IMR-90 (cell line): Measurements from ENCODE around the gene ROS1. TPM values are rescaled to one million over a fixed set of nuclear protein-coding genes. Genes with fewer than 3 reads are reported as not detected.

Experiments
- ATAC-seq: fragments of 200-7000 bp; cut with Tn5 transposase; 2 replicates; pipeline ENCODE4 v1.9.1; 2020; ENCODE audit warnings: low read depth, mild to moderate bottlenecking, moderate library complexity
- BruUV-seq: library from RNA; stranded (reverse); fragments of 400-500 nt; replicated peaks from 2 replicates; lab custom pipeline; 2021; lab: Mats Ljungman, UMichigan
- CTCF ChIA-PET: fragments of 300-600 bp; formaldehyde crosslinking; extraction: SDS; loops from one replicate; lab custom pipeline; 2021; ENCODE audit warnings: antibody characterized with exemption; lab: Yijun Ruan, JAX
- POLR2A ChIA-PET: fragments of 300-600 bp; sonication (Branson Sonifier 250); formaldehyde crosslinking; loops from one replicate; lab custom pipeline; 2022; ENCODE audit warnings: antibody characterized with exemption; ENCODE audit not compliant: unreplicated experiment; lab: Charles Lee
- DNase-seq: peaks from one replicate; pipeline ENCODE4 v3.0.0; 2013
- H2AFZ ChIP-seq: replicated peaks from 2 replicates; pipeline ENCODE3; 2013; ENCODE audit warnings: low read length, mild to moderate bottlenecking; ENCODE audit not compliant: poor library complexity
- H2AK5ac ChIP-seq: 2 replicates; pipeline ENCODE4 v1.6.1; 2013; ENCODE audit warnings: low read depth, low read length, inconsistent platforms
- H2AK9ac ChIP-seq: replicated peaks from 2 replicates; pipeline ENCODE3; 2013; ENCODE audit warnings: mild to moderate bottlenecking, low read depth, low read length, moderate library complexity; ENCODE audit not compliant: poor library complexity
- H2BK120ac ChIP-seq: 2 replicates; pipeline ENCODE4 v1.6.1; 2013; ENCODE audit warnings: low read depth, low read length, inconsistent platforms
- H2BK15ac ChIP-seq: 3 replicates; pipeline ENCODE4 v1.6.1; 2013; ENCODE audit warnings: low read depth, low read length, inconsistent platforms
- H2BK20ac ChIP-seq: 2 replicates; pipeline ENCODE4 v1.6.1; 2013; ENCODE audit warnings: low read depth, mild to moderate bottlenecking, inconsistent platforms, low read length, moderate library complexity
- H2BK5ac ChIP-seq: 2 replicates; pipeline ENCODE4 v1.6.1; 2013; ENCODE audit warnings: mild to moderate bottlenecking, low read depth, low read length, inconsistent platforms; ENCODE audit not compliant: poor library complexity, severe bottlenecking
- H3K14ac ChIP-seq: replicated peaks from 2 replicates; pipeline ENCODE4 v1.6.1; 2013; ENCODE audit warnings: low read depth, low read length, inconsistent platforms
- H3K18ac ChIP-seq: 2 replicates; pipeline ENCODE4 v1.6.1; 2013; ENCODE audit warnings: low read depth, low read length, control low read depth
- H3K23ac ChIP-seq: 2 replicates; pipeline ENCODE4 v1.6.1; 2013; ENCODE audit warnings: low read depth, low read length, inconsistent platforms
- H3K27ac ChIP-seq: 2 replicates; pipeline ENCODE4 v1.5.1; 2013; ENCODE audit warnings: mild to moderate bottlenecking, control low read depth, low read length; ENCODE audit not compliant: insufficient read depth
- H3K27me3 ChIP-seq: 2 replicates; pipeline ENCODE4 v1.6.1; 2013; ENCODE audit warnings: low read length; ENCODE audit not compliant: control insufficient read depth, insufficient read depth
- H3K36me3 ChIP-seq: 2 replicates; pipeline ENCODE4 v1.6.1; 2013; ENCODE audit warnings: low read length, mixed read lengths; ENCODE audit not compliant: control insufficient read depth, insufficient read depth
- H3K4ac ChIP-seq: 2 replicates; pipeline ENCODE4 v1.6.1; 2013; ENCODE audit warnings: low read depth, low read length, inconsistent platforms
- H3K4me1 ChIP-seq: 2 replicates; pipeline ENCODE4 v1.6.1; 2013; ENCODE audit warnings: low read length, mixed read lengths; ENCODE audit not compliant: control insufficient read depth, insufficient read depth
- H3K4me2 ChIP-seq: 2 replicates; pipeline ENCODE4 v1.6.1; 2013; ENCODE audit warnings: low read depth, mild to moderate bottlenecking, control low read depth, low read length, moderate library complexity
- H3K4me3 ChIP-seq: 2 replicates; pipeline ENCODE4 v1.5.1; 2013; ENCODE audit warnings: low read depth, mild to moderate bottlenecking, control low read depth, low read length, moderate library complexity; ENCODE audit not compliant: insufficient read depth
- H3K56ac ChIP-seq: 2 replicates; pipeline ENCODE4 v1.6.1; 2013; ENCODE audit warnings: low read length, inconsistent platforms; ENCODE audit not compliant: insufficient read depth; ENCODE audit errors: extremely low read depth
- H3K79me1 ChIP-seq, 2 experiments: 2 replicates each; pipeline ENCODE4 v1.6.1; 2013; ENCODE audit warnings: low read length in 2 of 2, inconsistent platforms in 1 of 2, low read depth in 1 of 2
- H3K9ac ChIP-seq: 2 replicates; pipeline ENCODE4 v1.6.1; 2013; ENCODE audit warnings: low read depth, low read length, control low read depth
- H3K9me1 ChIP-seq: 2 replicates; pipeline ENCODE4 v1.6.1; 2013; ENCODE audit warnings: low read length, inconsistent platforms; ENCODE audit not compliant: insufficient read depth
- H3K9me3 ChIP-seq: 2 replicates; pipeline ENCODE4 v1.6.1; 2013; ENCODE audit warnings: low read length; ENCODE audit not compliant: control insufficient read depth, insufficient read depth
- H4K20me1 ChIP-seq: 2 replicates; pipeline ENCODE4 v1.6.1; 2013; ENCODE audit warnings: low read length, inconsistent platforms; ENCODE audit not compliant: insufficient read depth
- H4K5ac ChIP-seq: 2 replicates; pipeline ENCODE4 v1.6.1; 2013; ENCODE audit warnings: mild to moderate bottlenecking, low read depth, low read length, control low read depth
- H4K8ac ChIP-seq, 2 experiments: 2 replicates each; pipeline ENCODE4 v1.6.1; 2013; ENCODE audit warnings: low read depth in 2 of 2, low read length in 2 of 2, control low read depth in 1 of 2, inconsistent platforms in 1 of 2
- H4K91ac ChIP-seq: 2 replicates; pipeline ENCODE4 v1.6.1; 2013; ENCODE audit warnings: low read depth, low read length, inconsistent platforms; ENCODE audit not compliant: insufficient read depth
- CEBPB ChIP-seq: IDR thresholded peaks from 2 replicates; pipeline ENCODE4 v1.6.1; 2012; ENCODE audit warnings: low read depth, low read length, improper control_type of control experiment
- RAD21 ChIP-seq: IDR thresholded peaks from 2 replicates; pipeline ENCODE4 v1.6.1; 2012; ENCODE audit warnings: low read length, improper control_type of control experiment
- WGBS, 2 experiments: methylation state at CpG; one replicate each; pipeline versions ENCODE4 v1.1.5 to v1.1.7; 2013; ENCODE audit warnings: missing lambda C conversion rate in 2 of 2; ENCODE audit not compliant: insufficient read length in 1 of 2; ENCODE audit errors: extremely low coverage in 2 of 2; 5-methylcytosine and 5-hydroxymethylcytosine counted together
- dilution Hi-C: fragments of 300-500 bp; cut with HindIII; formaldehyde crosslinking; loops from one replicate; pipeline ENCODE4 v1.14.3; 2018; ENCODE audit warnings: low sequenced_read_pairs; ENCODE audit not compliant: unreplicated experiment
- in situ Hi-C: fragments of 300-500 bp; cut with MboI; formaldehyde crosslinking; loops from 3 replicates; pipeline ENCODE4 v1.14.3; 2019; ENCODE audit warnings: low sequenced_read_pairs, inconsistent platforms, mixed read lengths
- intact Hi-C: fragments of 100-400 bp; cut with micrococcal nuclease; formaldehyde crosslinking; loops from 2 replicates; pipeline ENCODE4 v1.10.0; 2022
- polyA plus RNA-seq, 3 experiments: library from polyadenylated mRNA; depleted of rRNA; stranded (reverse); fragments of >200 nt; gene quantifications; 2 replicates each; pipeline ENCODE4 v1.2.3, GENCODE V29; 2012; ENCODE audit warnings: low replicate concordance in 1 of 3
- total RNA-seq: library from RNA; depleted of rRNA; stranded (reverse); fragments of >200 nt; gene quantifications from 2 replicates; pipeline ENCODE4 v1.2.3, GENCODE V29; 2012

ROS1 gene
- total and polyA plus RNA-seq, 2 of the 4 experiments (the other 2 are of a cell fraction) = under 0.01 to 0.03 TPM

- no peaks in the 10 kb centered on the region for H3K36me3 ChIP-seq
- H3K79me1 ChIP-seq = no peaks in the 10 kb centered on the region
- no peak overlapping the region for H3K18ac ChIP-seq
- H4K91ac ChIP-seq = no peak overlapping the region
- in situ Hi-C loops = no loop called here
- no peak for DNase-seq
- no peak overlapping the region for H3K27ac ChIP-seq
- no peak overlapping the region for H3K4me3 ChIP-seq
- H3K4me2 ChIP-seq = no peak overlapping the region
- no peak overlapping the region for H2BK20ac ChIP-seq
- CTCF ChIA-PET = interaction anchor here (1.0 to 2.8 kb wide), 3 partner anchors 10 to 205 kb away, joined by 3 to 12 read pairs (median 3); no protein-coding TSS in a partner anchor
- H2AFZ ChIP-seq = no peak overlapping the region
- H3K23ac ChIP-seq = no peak overlapping the region
- intact Hi-C loops = no loop called here
- H3K27me3 ChIP-seq = peaks cover 3% of the 10 kb centered on the region
- H3K4me1 ChIP-seq = no peaks in the 10 kb centered on the region
- no peak overlapping the region for H2AK5ac ChIP-seq
- POLR2A ChIA-PET = no interaction called here
- H3K9ac ChIP-seq = no peak overlapping the region
- H3K9me1 ChIP-seq = no peaks in the 10 kb centered on the region; the same call in 1 of the 2 replicates
- no peaks in the 10 kb centered on the region for H3K9me3 ChIP-seq
- TF ChIP-seq RAD21 (no peak), CEBPB (peak; percentile 71)
- H2BK15ac ChIP-seq = no peak overlapping the region
- no peak overlapping the region for H3K56ac ChIP-seq
- no peak for ATAC-seq
- no peak overlapping the region for H4K8ac ChIP-seq
- no TSS peak for BruUV-seq
- no peak overlapping the region for H3K14ac ChIP-seq
- H2BK5ac ChIP-seq = no peak overlapping the region
- H4K5ac ChIP-seq = no peak overlapping the region
- no peak overlapping the region for H2BK120ac ChIP-seq
- H2AK9ac ChIP-seq = no peak overlapping the region
- dilution Hi-C loops = no loop called here
- no peaks in the 10 kb centered on the region for H4K20me1 ChIP-seq
- 40% methylated on average over 1 of the region's 4 CpGs; no CpG with 5 or more reads in 1 of the 2 experiments for WGBS, 2 experiments
- no peak overlapping the region for H3K4ac ChIP-seq
These were observed 15.9 kb downstream of the ROS1 start for GRCh38 chr6:117409863-117410262.
